GM12874 (cell line): Measurements from ENCODE around the gene NEIL1.

Source experiments
- CTCF ChIP-seq: IDR thresholded peaks from 2 replicates; pipeline ENCODE4 v1.5.1; 2011; ENCODE audit warnings: low read depth, mild to moderate bottlenecking, control low read depth, low read length, moderate library complexity; ENCODE audit not compliant: insufficient read depth

NEIL1 gene

DNA sequence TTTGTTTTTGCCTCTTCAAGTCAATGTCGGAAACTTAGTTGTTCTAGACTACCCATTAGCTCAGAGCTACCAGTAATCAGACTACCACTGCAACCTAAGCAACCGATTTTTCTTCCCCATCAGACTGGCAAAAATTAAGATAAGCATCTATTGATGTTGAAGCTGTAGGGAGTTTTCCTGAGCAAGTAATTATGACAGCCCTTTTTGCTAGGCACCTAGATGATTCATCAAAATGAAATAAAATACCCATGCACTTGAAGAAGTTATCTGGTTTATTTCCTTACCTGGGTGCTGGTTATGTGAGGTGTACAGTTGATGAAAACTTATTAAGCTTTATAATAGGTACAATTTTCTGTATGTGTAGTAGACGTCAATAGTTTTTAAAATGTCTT, 11.5 kb upstream of the NEIL1 start:
- no peak for TF ChIP-seq CTCF

- no peak for TF ChIP-seq CTCF
Observed at GRCh38 chr15:75335705-75336355, 11.0 kb upstream of the NEIL1 start, which contains the start of gene COMMD4. Gene COMMD4 (plus strand): TSS chr15:75336063. CDS start chr15:75336090, 27 bp downstream.

GRCh38 chr15:75338661-75339240, 8.1 kb upstream of the NEIL1 start:
- no peak for TF ChIP-seq CTCF

GRCh38 chr15:75339531-75340240, 7.2 kb upstream of the NEIL1 start:
- TF ChIP-seq CTCF, result no peak

GRCh38 chr15:75342221-75342620, 4.6 kb upstream of the NEIL1 start:
- TF ChIP-seq CTCF, result no peak

DNA sequence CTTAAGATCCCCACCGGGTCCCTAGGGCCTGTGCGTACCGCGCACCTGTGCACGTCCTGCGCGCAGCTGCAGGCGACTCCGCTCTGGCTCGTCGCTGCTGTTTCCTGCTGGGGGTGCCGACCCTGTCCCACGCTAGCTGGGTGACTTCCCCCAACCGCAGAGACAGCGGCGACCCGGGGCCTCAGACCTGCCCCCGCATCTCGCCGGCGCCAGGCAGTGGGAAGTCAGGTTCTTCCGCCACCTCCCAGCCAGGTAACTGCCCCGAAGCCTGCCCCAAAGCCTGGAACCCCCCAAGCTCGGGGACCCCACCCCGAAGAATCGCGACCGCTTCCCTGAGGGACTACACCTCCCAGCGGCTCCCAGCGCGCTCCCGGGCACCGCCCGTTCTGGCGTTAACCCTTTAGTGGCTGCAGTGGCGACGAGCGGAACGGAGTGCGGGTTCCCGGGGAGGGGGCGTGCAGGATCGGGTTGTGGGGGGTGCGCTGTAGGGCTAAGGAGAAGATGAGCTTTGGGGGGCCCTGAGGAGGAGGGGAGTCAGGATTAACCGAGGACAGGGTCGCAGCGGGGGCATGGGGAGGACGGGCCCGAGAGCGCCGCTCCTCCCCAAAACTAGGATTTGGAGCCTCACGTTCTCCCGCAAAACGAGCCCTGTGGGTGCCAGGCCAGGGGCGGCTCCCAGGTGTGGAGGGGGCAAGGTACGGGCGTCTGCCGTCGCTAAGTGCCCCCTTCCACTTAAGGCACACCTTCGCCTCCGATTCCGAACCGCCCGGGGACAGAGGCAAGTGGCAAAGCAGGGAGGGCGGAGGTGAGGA, 589 bp downstream of the NEIL1 start:
- TF ChIP-seq CTCF, result no peak

GRCh38 chr15:75348034-75348561, 1.3 kb downstream of the NEIL1 start:
- no peak for TF ChIP-seq CTCF
